ENCODE measurements around the gene SMIM8.

Gene SMIM8

DNA sequence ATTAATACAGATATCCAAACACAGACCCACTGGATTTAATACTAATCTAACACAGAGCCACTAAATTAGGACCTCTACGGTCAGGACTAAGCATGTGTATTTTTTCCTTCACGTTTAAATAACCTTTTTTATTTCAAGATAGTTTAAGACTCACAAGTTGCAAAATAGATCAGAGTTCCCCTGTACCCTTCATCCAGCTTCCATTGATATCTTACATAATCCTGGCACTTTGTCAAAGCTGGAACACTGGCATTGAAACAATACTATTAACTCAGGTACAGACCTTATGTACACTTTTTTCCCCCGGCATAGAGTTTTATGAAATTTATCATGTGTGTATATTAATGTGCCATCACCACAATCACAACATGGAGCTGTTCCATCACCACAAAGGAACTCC is 24.3 kb downstream of the SMIM8 start:
- Histone ChIP-seq H2AFZ (ENCODE audit: low read length) (no peak overlapping the region), H3K27me3 (replicated peaks; ENCODE audit: insufficient read depth, low read length) (no peaks in the 10 kb centered on the region), H4K20me1 (ENCODE audit: insufficient read depth, low read length) (no peaks in the 10 kb centered on the region), H3K9me3 (replicated peaks; ENCODE audit: insufficient read depth, low read length) (no peaks in the 10 kb centered on the region), H3K9ac (ENCODE audit: low read length) (no peak overlapping the region), H3K27ac (ENCODE audit: low read length) (no peak overlapping the region), H3K36me3 (replicated peaks; ENCODE audit: insufficient read depth, low read length) (no peaks in the 10 kb centered on the region), H3K4me1 (ENCODE audit: low read length) (peaks cover 7% of the 10 kb centered on the region; the same call in 1 of the 2 replicates), H3F3A (ENCODE audit: insufficient read depth, low read length) (no peaks in the 10 kb centered on the region), H3K79me2 (ENCODE audit: low read length) (no peaks in the 10 kb centered on the region), H3K4me3 (ENCODE audit: low read length) (no peak overlapping the region), H3K9me2 (replicated peaks; ENCODE audit: insufficient read depth, low read length) (no peaks in the 10 kb centered on the region), H3K4me2 (ENCODE audit: low read depth, low read length) (no peak overlapping the region)
- no peak for DNase-seq
- TF ChIP-seq EZH2 (optimal IDR thresholded peaks at IDR 0.05; ENCODE audit: low read depth, low read length) (no peak), EZH2phosphoT487 (IDR thresholded peaks at IDR 0.05; ENCODE audit: low read length) (no peak)
- TF ChIP-seq, protein P1, sequence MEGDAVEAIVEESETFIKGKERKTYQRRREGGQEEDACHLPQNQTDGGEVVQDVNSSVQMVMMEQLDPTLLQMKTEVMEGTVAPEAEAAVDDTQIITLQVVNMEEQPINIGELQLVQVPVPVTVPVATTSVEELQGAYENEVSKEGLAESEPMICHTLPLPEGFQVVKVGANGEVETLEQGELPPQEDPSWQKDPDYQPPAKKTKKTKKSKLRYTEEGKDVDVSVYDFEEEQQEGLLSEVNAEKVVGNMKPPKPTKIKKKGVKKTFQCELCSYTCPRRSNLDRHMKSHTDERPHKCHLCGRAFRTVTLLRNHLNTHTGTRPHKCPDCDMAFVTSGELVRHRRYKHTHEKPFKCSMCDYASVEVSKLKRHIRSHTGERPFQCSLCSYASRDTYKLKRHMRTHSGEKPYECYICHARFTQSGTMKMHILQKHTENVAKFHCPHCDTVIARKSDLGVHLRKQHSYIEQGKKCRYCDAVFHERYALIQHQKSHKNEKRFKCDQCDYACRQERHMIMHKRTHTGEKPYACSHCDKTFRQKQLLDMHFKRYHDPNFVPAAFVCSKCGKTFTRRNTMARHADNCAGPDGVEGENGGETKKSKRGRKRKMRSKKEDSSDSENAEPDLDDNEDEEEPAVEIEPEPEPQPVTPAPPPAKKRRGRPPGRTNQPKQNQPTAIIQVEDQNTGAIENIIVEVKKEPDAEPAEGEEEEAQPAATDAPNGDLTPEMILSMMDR (IDR thresholded peaks at IDR 0.05; ENCODE audit: low read length), result no peak

DNA sequence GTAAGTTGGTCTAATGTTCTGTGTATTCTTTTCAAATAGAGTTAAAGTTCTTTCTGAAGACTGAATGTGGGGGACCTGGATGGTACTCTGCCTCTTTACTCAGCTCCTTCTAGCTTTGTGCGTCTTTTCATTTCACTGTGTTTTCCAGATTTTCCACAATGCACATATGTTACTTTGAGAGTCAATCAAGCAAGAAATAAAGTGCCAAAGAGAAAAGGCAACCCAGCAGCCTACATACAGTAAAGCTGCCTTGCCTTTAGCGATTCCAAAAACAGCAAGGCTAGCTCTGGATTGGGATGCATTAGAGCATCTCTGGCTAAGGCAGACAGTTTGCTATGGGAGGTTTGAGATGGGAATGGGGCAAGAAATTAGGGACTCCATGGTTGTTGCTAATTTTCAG is 27.5 kb downstream of the SMIM8 start:
- no peak overlapping the region for H3K9ac ChIP-seq (ENCODE audit: low read length)

DNA sequence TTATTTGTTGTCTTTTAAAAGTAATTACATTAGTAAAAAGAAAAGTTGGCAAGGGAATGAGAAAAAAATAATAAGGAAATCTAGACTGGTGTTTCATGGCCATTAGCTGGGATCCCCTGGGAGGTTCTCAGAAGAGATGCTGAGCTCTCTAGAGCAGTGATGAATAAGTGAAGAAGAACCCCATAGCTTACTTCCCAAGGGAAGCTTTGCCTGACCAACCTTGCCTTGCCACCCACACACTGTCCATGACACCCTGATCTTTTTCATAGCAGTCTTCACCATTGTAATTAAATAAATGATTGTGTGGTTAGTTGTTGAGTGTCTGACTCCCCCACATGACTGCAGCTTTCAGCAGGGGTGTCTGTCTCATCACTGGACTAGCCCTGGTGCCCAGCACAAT is 28.1 kb downstream of the SMIM8 start:
- no peak overlapping the region for H3K4me2 ChIP-seq (ENCODE audit: low read depth, low read length)
- H3K9ac ChIP-seq (ENCODE audit: low read length), result no peak overlapping the region
- H3K36me3 ChIP-seq (replicated peaks; ENCODE audit: insufficient read depth, low read length), result no peaks in the 10 kb centered on the region
- H3F3A ChIP-seq (ENCODE audit: insufficient read depth, low read length), result no peaks in the 10 kb centered on the region
- H2AFZ ChIP-seq (ENCODE audit: low read length), result no peak overlapping the region
- no peaks in the 10 kb centered on the region for H3K9me2 ChIP-seq (replicated peaks; ENCODE audit: insufficient read depth, low read length)
- H3K79me2 ChIP-seq (ENCODE audit: low read length), result no peaks in the 10 kb centered on the region
- no peaks in the 10 kb centered on the region for H3K9me3 ChIP-seq (replicated peaks; ENCODE audit: insufficient read depth, low read length)
- no peak for DNase-seq
- no peak overlapping the region for H3K27ac ChIP-seq (ENCODE audit: low read length)
- no peaks in the 10 kb centered on the region for H3K4me1 ChIP-seq (ENCODE audit: low read length)
- no peak overlapping the region for H3K4me3 ChIP-seq (ENCODE audit: low read length)
- H4K20me1 ChIP-seq (ENCODE audit: insufficient read depth, low read length), result no peaks in the 10 kb centered on the region
- TF ChIP-seq EZH2 (optimal IDR thresholded peaks at IDR 0.05; ENCODE audit: low read depth, low read length) (no peak), EZH2phosphoT487 (IDR thresholded peaks at IDR 0.05; ENCODE audit: low read length) (no peak)
- TF ChIP-seq, protein P1 (IDR thresholded peaks at IDR 0.05; ENCODE audit: low read length), result no peak
- H3K27me3 ChIP-seq (replicated peaks; ENCODE audit: insufficient read depth, low read length), result no peaks in the 10 kb centered on the region

More for the DNA sequence above, 27.5 kb downstream of the SMIM8 start:
- Histone ChIP-seq H3F3A (ENCODE audit: insufficient read depth, low read length) (no peaks in the 10 kb centered on the region), H3K4me3 (ENCODE audit: low read length) (no peak overlapping the region), H2AFZ (ENCODE audit: low read length) (no peak overlapping the region), H3K36me3 (replicated peaks; ENCODE audit: insufficient read depth, low read length) (no peaks in the 10 kb centered on the region), H3K4me2 (ENCODE audit: low read depth, low read length) (no peak overlapping the region), H3K4me1 (ENCODE audit: low read length) (no peaks in the 10 kb centered on the region), H3K9me2 (replicated peaks; ENCODE audit: insufficient read depth, low read length) (no peaks in the 10 kb centered on the region), H4K20me1 (ENCODE audit: insufficient read depth, low read length) (no peaks in the 10 kb centered on the region), H3K27ac (ENCODE audit: low read length) (no peak overlapping the region), H3K79me2 (ENCODE audit: low read length) (no peaks in the 10 kb centered on the region), H3K27me3 (replicated peaks; ENCODE audit: insufficient read depth, low read length) (no peaks in the 10 kb centered on the region), H3K9me3 (replicated peaks; ENCODE audit: insufficient read depth, low read length) (no peaks in the 10 kb centered on the region)
- TF ChIP-seq, protein P1 (IDR thresholded peaks at IDR 0.05; ENCODE audit: low read length), result no peak
- DNase-seq, result no peak
